NT2/D1 (cell line): Measurements from ENCODE around the gene RPGRIP1L.

Experiments used
- DNase-seq: peaks from one replicate; pipeline ENCODE4 v3.0.0-alpha.2; 2011; ENCODE audit warnings: low read depth, low spot score
- H3K27me3 ChIP-seq: 2 replicates; pipeline ENCODE4 v1.6.0; 2011; ENCODE audit warnings: mild to moderate bottlenecking; ENCODE audit not compliant: insufficient read length, insufficient read depth
- H3K36me3 ChIP-seq: 2 replicates; pipeline ENCODE4 v1.6.1; 2011; ENCODE audit warnings: mild to moderate bottlenecking, low read length, mixed read lengths; ENCODE audit not compliant: insufficient read depth, insufficient read length
- H3K4me1 ChIP-seq: 2 replicates; pipeline ENCODE4 v1.5.1; 2011; ENCODE audit not compliant: insufficient read depth, insufficient read length
- H3K4me3 ChIP-seq: 2 replicates; pipeline ENCODE4 v1.5.1; 2011; ENCODE audit warnings: low read depth; ENCODE audit not compliant: insufficient read length
- H3K9ac ChIP-seq: 2 replicates; pipeline ENCODE4 v1.6.0; 2011; ENCODE audit warnings: low read depth; ENCODE audit not compliant: insufficient read length
- H3K9me3 ChIP-seq: 2 replicates; pipeline ENCODE4 v1.5.1; 2011; ENCODE audit warnings: mild to moderate bottlenecking, low read length; ENCODE audit not compliant: insufficient read depth
- SUZ12 ChIP-seq: IDR thresholded peaks from 2 replicates; pipeline ENCODE4 v1.6.1; 2011; ENCODE audit not compliant: insufficient read length, insufficient read depth; ENCODE audit errors: extremely low read depth
- YY1 ChIP-seq: IDR thresholded peaks from 2 replicates; pipeline ENCODE4 v1.6.1; 2011; ENCODE audit not compliant: insufficient read length, insufficient read depth
- ZNF274 ChIP-seq: IDR thresholded peaks from 2 replicates; pipeline ENCODE4 v1.6.1; 2011; ENCODE audit warnings: mild to moderate bottlenecking, low read depth, low read length

Gene RPGRIP1L

DNA sequence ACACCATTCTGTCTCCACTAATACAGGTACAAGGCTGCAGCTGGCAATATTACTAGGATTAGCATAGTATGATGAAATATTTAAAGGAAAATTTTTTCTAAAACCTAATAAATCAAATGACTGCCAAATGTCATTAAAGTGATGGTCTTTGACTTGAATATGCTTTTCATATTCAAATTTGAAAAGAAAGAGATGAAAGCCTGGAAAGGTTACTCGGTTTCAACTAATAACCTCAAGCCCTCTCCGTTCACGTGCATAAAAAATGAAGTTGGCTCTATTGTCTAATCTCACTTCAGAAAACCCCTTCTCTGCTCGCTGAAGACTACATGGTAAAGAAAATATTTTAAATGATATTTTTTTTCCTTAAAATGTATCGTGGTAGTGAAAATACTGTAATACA, 83.2 kb downstream of the RPGRIP1L start:
- no peak overlapping the region for H3K4me3 ChIP-seq
- TF ChIP-seq YY1: no peak
- no peak for TF ChIP-seq SUZ12
- no peak for TF ChIP-seq ZNF274

DNA sequence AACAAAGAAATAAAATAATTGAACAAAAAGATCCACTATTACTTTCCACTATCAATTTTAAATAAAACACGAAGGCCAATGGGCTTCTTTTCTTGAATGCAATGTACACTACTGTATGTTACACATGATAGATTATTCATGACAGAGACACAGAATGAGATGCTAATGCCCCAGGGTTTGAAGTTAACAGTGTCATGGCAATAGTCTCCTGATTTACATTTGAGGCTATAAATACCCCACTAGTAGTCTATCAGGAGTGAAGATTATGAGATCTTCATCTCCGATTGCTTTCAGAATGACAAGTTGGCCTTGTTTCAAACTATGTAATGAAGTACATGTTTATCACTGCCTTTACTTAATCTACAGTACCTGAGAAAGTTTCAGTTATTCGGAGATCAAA, 84.4 kb downstream of the RPGRIP1L start:
- H3K9me3 ChIP-seq: no peaks in the 10 kb centered on the region
- H3K9ac ChIP-seq: no peak overlapping the region
- no peaks in the 10 kb centered on the region for H3K4me1 ChIP-seq
- TF ChIP-seq YY1 (no peak), ZNF274 (no peak), SUZ12 (no peak)
- no peak for DNase-seq
- no peak overlapping the region for H3K4me3 ChIP-seq
- no peaks in the 10 kb centered on the region for H3K27me3 ChIP-seq
- H3K36me3 ChIP-seq: no peaks in the 10 kb centered on the region

More for the DNA sequence above, 83.2 kb downstream of the RPGRIP1L start:
- Histone ChIP-seq H3K4me1 (no peaks in the 10 kb centered on the region), H3K36me3 (no peaks in the 10 kb centered on the region), H3K27me3 (no peaks in the 10 kb centered on the region), H3K9ac (no peak overlapping the region), H3K9me3 (no peaks in the 10 kb centered on the region)
- no peak for DNase-seq

DNA sequence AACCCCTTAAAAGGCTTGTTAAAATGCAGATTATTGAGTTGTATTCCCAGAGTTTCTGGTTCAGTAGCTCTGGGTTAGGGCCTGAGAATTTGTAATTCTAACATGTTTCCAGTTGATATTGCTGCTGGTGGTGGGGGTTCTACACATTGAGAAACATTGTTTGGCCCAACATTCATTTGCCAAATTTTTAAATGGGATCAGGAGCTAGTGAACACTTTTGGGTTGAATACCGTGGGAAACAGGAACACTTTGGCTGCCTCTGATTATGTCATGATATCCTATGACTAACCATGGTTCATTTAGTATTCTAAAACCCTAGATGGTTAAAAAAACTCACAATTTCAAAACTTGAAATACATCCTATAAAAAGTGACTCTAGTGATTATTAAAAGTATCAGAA, 89.3 kb downstream of the RPGRIP1L start:
- H3K9ac ChIP-seq: no peak overlapping the region
- no peaks in the 10 kb centered on the region for H3K4me1 ChIP-seq
- H3K9me3 ChIP-seq: no peaks in the 10 kb centered on the region
- H3K27me3 ChIP-seq: no peaks in the 10 kb centered on the region
- H3K36me3 ChIP-seq: no peaks in the 10 kb centered on the region
- TF ChIP-seq SUZ12 (no peak), YY1 (no peak), ZNF274 (no peak)
- H3K4me3 ChIP-seq: no peak overlapping the region
- DNase-seq: no peak

DNA sequence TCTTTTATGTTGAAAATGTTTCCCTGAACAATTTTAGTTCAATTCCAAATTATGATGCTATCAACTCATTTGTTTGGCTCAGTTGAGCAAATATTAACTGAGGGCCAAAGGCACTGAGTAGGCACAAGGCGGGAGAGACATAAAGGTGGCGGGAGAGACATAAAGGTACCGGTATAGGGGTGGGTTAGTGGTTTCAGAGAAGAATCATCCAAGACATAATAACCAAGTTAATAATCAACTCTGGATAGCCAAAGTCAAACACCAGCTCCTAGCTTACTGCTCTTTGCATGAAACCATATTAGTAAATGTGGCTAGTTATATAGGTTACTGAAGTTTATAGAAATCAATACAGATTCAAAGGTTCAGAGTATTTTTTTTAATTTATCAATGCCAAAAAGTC, 91.7 kb downstream of the RPGRIP1L start:
- Histone ChIP-seq H3K9ac (no peak overlapping the region), H3K36me3 (no peaks in the 10 kb centered on the region), H3K9me3 (no peaks in the 10 kb centered on the region), H3K4me3 (no peak overlapping the region), H3K27me3 (no peaks in the 10 kb centered on the region), H3K4me1 (no peaks in the 10 kb centered on the region)
- DNase-seq: no peak
- TF ChIP-seq SUZ12 (no peak), YY1 (no peak), ZNF274 (no peak)

DNA sequence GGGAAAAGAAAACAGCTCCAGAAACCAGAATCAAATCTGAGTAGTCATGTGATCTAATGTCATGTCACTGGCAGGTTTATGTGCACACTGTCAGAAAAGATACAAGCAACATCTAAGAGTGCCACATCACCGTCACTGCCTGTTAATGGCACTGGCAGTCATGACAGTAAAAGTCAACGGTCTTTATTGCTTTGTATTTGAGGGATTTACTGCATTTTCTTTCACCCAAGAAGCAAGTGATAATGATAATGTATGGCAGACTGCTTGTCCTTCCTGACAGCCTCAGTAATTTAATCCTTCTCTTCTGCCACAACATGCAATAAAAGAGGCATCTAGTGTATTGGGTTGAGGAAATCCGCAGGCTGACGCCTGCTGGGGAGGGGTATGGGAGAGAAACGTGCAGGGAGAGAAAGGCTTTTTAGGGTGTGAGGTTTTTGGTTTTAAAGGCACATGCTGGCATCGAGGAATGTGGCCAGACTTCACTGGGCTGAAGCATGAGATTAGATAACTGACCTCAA, 92.4 kb downstream of the RPGRIP1L start:
- no peaks in the 10 kb centered on the region for H3K4me1 ChIP-seq
- no peaks in the 10 kb centered on the region for H3K9me3 ChIP-seq
- H3K36me3 ChIP-seq: no peaks in the 10 kb centered on the region
- no peak overlapping the region for H3K4me3 ChIP-seq
- no peak for TF ChIP-seq SUZ12
- no peak for TF ChIP-seq ZNF274
- TF ChIP-seq YY1: no peak
- no peak for DNase-seq
- H3K27me3 ChIP-seq: no peaks in the 10 kb centered on the region
- no peak overlapping the region for H3K9ac ChIP-seq

DNA sequence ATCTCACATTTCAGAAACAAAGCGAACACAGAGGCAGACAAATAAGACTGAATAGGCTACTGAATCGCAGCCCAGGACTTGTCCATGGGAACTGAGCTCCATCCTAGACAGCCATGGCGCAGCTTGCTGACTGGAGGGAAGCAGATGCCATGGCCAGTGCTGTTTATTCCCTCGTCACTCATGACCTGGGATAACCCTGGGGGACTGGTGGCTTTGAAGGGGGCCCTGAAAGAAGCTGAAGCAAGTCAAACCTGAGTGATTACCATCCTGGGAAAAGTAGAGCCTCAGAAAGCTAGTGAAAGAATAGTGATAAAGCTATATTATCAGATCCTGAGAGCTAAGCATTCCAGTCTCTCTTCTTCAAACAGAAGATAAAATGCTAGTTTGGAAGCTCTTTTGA, 94.1 kb downstream of the RPGRIP1L start:
- H3K9me3 ChIP-seq: no peaks in the 10 kb centered on the region
- H3K4me1 ChIP-seq: no peaks in the 10 kb centered on the region
- no peak overlapping the region for H3K9ac ChIP-seq
- H3K27me3 ChIP-seq: no peaks in the 10 kb centered on the region
- TF ChIP-seq SUZ12 (no peak), ZNF274 (no peak), YY1 (no peak)
- no peak overlapping the region for H3K4me3 ChIP-seq
- no peak for DNase-seq
- H3K36me3 ChIP-seq: peaks cover 3% of the 10 kb centered on the region

DNA sequence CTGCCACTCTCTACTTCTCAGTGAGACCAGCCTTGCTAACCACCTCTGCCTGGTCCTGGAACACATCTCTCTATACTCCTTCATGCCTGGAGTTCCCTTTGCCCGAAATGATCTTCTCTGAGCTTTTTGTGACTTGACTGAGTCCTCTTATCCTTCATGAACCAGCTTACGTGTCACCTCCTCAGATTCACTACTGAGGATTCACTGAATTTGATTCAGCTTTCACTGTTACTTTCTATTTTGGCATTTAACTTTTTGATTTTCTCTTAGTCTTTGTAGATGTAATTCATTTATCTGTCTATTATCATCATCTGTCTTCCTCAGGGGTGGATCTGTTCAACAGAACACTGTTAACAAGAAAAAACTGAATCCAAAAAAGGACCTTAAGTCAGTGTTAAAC, 95.6 kb downstream of the RPGRIP1L start:
- Histone ChIP-seq H3K36me3 (peaks cover 9% of the 10 kb centered on the region), H3K4me3 (no peak overlapping the region), H3K9me3 (no peaks in the 10 kb centered on the region), H3K9ac (no peak overlapping the region), H3K4me1 (no peaks in the 10 kb centered on the region), H3K27me3 (no peaks in the 10 kb centered on the region)
- no peak for DNase-seq
- TF ChIP-seq SUZ12: no peak

DNA sequence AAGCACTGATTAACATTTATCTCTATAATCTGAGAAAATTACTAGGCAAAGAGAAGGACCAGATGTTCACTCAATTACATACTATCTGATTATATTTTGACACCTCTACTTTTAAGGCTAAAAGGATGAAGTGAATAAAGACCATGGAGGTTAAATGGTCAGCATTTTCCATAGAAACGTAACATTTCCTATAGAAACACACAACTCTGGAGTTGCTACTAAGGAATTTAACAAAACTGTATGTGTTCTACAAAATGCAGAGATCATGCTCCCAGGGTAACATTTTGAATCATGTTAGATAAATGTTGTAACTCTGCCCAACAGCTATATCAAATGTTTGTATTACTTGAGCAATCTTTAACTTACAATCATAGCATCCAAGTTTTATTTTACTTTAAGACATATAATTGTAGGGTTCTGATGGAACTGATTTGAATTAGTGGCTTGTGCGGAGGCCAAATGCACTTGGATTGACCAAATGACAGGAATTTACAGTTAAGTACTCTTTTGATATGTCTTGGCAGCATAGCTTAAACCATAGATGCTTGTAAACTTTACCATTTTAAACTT, 97.7 kb downstream of the RPGRIP1L start:
- no peak for DNase-seq

More for the DNA sequence above, 97.7 kb downstream of the RPGRIP1L start:
- Histone ChIP-seq H3K36me3 (peaks cover 13% of the 10 kb centered on the region), H3K9ac (no peak overlapping the region), H3K4me1 (no peaks in the 10 kb centered on the region), H3K4me3 (no peak overlapping the region), H3K9me3 (no peaks in the 10 kb centered on the region), H3K27me3 (no peaks in the 10 kb centered on the region)
- TF ChIP-seq SUZ12 (no peak), ZNF274 (no peak), YY1 (no peak)
